ENCODE results near the gene ZMYND15.
A peak's percentile ranks its signal among the peaks of the same experiment; 100 is the strongest.

The ZMYND15 gene

DNA sequence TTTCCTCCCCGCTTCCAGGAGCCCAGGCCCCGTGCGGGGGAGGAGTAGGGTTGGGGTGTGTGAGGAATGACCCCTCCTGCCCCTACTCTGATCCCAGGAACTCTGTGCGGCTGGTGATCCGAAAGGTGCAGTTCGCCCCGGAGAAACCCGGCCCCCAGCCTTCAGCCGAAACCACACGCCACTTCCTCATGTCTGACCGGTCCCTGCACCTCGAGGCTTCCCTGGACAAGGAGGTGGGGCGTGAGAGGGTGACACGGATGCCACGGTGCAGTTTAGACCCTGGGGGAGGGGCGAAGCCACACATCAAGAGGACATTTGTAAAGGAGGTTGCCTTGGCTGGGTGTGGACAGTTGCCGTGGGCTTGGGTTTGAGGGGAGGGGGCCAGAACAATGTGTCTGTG lies 21.8 kb upstream of the ZMYND15 start:
- no peak for TF ChIP-seq CTCF (IDR thresholded peaks at IDR 0.05; ENCODE audit: low read depth, low read length)
- H3K4me3 ChIP-seq (replicated peaks in 1 of 2; ENCODE audit: low read depth in 2 of 2, low read length in 2 of 2), result no peak overlapping the region
- DNase-seq (ENCODE audit: low read depth in 2 of 2), result no peak

DNA sequence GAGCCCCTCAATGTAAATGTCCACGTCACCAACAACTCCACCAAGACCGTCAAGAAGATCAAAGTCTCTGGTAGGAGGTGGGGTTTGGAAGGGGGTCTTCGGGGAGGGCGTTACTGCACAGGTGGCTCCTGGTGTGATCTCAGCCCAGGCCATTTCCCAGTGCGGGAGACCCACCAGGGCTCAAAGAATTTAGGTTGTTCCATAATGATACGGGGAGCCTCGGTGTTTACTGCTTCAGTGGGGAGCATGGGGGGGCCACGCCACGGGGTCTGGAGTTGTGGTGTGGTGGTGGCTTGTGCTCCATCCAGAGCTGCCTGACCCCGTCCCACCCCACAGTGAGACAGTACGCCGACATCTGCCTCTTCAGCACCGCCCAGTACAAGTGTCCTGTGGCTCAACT lies 21.4 kb upstream of the ZMYND15 start:
- no peak overlapping the region for H3K4me3 ChIP-seq (replicated peaks in 1 of 2; ENCODE audit: low read depth in 2 of 2, low read length in 2 of 2)
- TF ChIP-seq CTCF (IDR thresholded peaks at IDR 0.05; ENCODE audit: low read depth, low read length), result no peak
- DNase-seq (ENCODE audit: low read depth in 2 of 2), result no peak

- TF ChIP-seq CTCF (IDR thresholded peaks at IDR 0.05; ENCODE audit: low read depth, low read length), result no peak
- H3K4me3 ChIP-seq (replicated peaks in 1 of 2; ENCODE audit: low read depth in 2 of 2, low read length in 2 of 2), result no peak overlapping the region
- DNase-seq (ENCODE audit: low read depth in 2 of 2), result no peak
Observed at GRCh38 chr17:4719146-4719545, 20.5 kb upstream of the ZMYND15 start.

DNA sequence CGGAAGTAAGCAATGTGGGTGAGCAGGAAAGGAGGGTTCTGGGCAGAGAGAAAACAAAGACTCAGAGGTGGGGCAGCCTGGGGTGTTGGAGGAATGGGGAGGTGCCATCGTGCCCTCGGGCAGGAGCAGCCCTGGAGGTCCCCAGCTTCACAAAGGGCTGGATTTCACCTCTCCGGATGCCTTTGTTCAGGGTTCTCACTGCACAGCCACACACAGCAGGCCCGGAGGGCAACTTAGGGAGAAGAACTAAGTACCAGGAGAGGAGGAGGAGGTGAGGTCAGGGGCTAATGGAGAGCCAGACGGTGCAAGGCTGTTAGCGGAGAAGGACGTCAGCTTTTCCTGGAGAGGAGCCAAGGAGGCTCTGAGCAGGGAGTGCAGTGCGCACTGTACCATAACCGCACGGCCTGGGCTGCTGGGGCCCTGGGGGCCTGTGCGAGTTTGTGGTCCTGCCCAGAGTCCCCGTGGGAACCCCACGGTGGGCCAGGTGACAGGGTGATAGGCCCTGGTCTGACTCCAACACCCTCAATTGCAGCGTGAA lies 19.9 kb upstream of the ZMYND15 start:
- TF ChIP-seq CTCF (IDR thresholded peaks at IDR 0.05; ENCODE audit: low read depth, low read length), result no peak
- DNase-seq (ENCODE audit: low read depth in 2 of 2), result peak in 1 of 2 donors; percentile 12
- H3K4me3 ChIP-seq (replicated peaks in 1 of 2; ENCODE audit: low read depth in 2 of 2, low read length in 2 of 2), result no peak overlapping the region

GRCh38 chr17:4720787-4721186 lies 18.8 kb upstream of the ZMYND15 start:
- DNase-seq (ENCODE audit: low read depth in 2 of 2), result no peak
- H3K4me3 ChIP-seq (replicated peaks in 1 of 2; ENCODE audit: low read depth in 2 of 2, low read length in 2 of 2), result no peak overlapping the region
- TF ChIP-seq CTCF (IDR thresholded peaks at IDR 0.05; ENCODE audit: low read depth, low read length), result no peak

GRCh38 chr17:4721203-4722135 lies 18.2 kb upstream of the ZMYND15 start:
- DNase-seq (ENCODE audit: low read depth in 2 of 2), result peak; percentile 37 to 46
- no peak overlapping the region for H3K4me3 ChIP-seq (replicated peaks in 1 of 2; ENCODE audit: low read depth in 2 of 2, low read length in 2 of 2)
- TF ChIP-seq CTCF (IDR thresholded peaks at IDR 0.05; ENCODE audit: low read depth, low read length), result no peak

Data from cardiac fibroblast (primary cell).